ENCODE data around the gene ASCL2.

- TF ChIP-seq CTCF (IDR thresholded peaks at IDR 0.05): no peak
- no peak for TF ChIP-seq POLR2A (IDR thresholded peaks at IDR 0.05)
Observed at GRCh38 chr11:2273311-2273710, 2.9 kb upstream of the ASCL2 start.

Measured in uterus (tissue), 2 donors.